Measurements from ENCODE around the gene KCTD8.

KCTD8 gene

DNA sequence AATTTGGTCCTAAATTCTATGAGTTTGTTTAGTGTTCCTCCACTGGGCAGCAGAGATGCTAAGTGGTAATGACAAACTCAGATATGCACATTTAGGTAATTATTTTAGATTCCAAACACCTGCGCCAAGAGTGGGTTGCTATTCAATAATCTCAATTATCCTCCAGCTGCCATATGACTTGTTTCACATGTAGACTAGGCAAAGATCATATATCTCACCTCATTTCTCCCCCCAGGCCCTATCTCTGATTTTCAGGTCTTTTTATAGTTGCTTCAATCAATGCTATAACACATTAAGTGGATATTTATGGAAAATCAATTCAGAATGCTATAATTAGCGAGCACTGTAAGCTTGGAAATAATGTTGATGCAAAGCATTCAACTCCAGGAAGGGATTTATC lies 217.6 kb downstream of the KCTD8 start:
- ChIA-PET POLR2A (ENCODE audit: low non-redundant PET) (no interaction called here), CTCF (no interaction called here)
- no peak for DNase-seq (ENCODE audit: low spot score)
- TF ChIP-seq, protein P1, sequence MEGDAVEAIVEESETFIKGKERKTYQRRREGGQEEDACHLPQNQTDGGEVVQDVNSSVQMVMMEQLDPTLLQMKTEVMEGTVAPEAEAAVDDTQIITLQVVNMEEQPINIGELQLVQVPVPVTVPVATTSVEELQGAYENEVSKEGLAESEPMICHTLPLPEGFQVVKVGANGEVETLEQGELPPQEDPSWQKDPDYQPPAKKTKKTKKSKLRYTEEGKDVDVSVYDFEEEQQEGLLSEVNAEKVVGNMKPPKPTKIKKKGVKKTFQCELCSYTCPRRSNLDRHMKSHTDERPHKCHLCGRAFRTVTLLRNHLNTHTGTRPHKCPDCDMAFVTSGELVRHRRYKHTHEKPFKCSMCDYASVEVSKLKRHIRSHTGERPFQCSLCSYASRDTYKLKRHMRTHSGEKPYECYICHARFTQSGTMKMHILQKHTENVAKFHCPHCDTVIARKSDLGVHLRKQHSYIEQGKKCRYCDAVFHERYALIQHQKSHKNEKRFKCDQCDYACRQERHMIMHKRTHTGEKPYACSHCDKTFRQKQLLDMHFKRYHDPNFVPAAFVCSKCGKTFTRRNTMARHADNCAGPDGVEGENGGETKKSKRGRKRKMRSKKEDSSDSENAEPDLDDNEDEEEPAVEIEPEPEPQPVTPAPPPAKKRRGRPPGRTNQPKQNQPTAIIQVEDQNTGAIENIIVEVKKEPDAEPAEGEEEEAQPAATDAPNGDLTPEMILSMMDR (conservative IDR thresholded peaks at IDR 0.05; ENCODE audit: low read depth) = no peak
- no peak overlapping the region for H3K27ac ChIP-seq

DNA sequence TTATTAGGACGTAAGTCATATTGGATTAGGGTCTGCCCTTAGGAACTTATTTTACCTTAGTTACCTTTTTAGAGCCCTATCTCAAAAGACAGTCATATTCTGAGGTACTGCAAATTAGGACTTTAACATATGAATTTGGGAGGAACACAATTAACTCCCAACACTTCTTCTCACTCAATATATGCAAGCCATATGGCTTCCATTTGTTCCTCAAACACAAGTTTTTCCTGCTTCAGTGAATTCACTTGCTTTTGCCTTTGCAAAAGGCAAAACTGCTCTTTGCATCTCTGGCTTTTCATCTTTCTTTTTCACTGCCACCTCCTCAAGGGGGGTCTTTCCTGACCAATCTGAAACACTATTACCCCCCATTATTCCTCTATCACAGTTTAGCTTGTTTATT lies 220.3 kb downstream of the KCTD8 start:
- ChIA-PET POLR2A (ENCODE audit: low non-redundant PET) (no interaction called here), CTCF (no interaction called here)
- TF ChIP-seq, protein P1 (conservative IDR thresholded peaks at IDR 0.05; ENCODE audit: low read depth) = no peak
- DNase-seq (ENCODE audit: low spot score) = no peak
- no peak overlapping the region for H3K27ac ChIP-seq

DNA sequence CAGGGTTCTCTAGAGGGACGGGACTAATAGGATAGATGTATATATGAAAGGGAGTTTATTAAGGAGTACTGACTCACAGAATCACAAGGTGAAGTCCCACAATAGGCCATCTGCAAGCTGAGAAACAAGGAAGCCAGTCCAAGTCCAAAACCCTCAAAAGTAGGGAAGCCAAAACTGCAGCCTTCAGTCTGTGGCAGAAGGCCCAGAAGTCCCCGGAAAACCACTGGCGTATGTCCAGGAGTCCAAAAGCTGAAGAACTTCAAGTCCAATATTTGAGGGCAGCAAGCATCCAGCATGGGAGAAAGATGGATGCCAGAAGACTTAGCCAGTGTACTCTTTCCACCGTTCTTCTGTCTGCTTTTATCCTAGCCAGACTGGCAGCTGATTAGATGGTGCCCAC lies 227.2 kb downstream of the KCTD8 start:
- POLR2A ChIA-PET (ENCODE audit: low non-redundant PET) = no interaction called here
- TF ChIP-seq, protein P1 (conservative IDR thresholded peaks at IDR 0.05; ENCODE audit: low read depth) = no peak
- CTCF ChIA-PET = interaction anchor here (0.6 kb wide), 1 partner anchor 35 kb away, joined by 3 read pairs; no protein-coding TSS in a partner anchor

DNA sequence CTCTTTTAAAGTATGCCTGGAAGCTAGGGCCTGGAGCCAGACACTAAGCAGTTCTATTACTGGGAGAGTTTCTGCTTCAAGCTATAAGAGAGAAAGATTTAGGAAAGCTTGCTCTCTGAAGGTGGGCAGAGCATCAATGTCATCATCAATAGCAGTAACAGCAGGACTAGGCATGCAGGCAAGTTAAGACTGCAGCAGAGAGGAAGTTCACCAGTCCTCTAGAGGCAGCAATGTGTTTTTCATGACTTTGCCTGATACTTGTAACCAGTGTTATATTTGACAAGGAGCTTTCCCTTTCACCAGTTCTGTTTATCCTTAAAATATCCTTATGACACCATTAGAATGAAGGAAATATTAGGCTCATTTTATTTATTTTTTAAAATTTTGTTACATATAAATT lies 237.9 kb downstream of the KCTD8 start:
- ChIA-PET POLR2A (ENCODE audit: low non-redundant PET) (no interaction called here), CTCF (interaction anchor here (0.8 kb wide), 1 partner anchor 61 kb away, joined by 3 read pairs; no protein-coding TSS in a partner anchor)
- DNase-seq (ENCODE audit: low spot score) = peak; percentile 4
- TF ChIP-seq, protein P1 (conservative IDR thresholded peaks at IDR 0.05; ENCODE audit: low read depth) = no peak
- no peak overlapping the region for H3K27ac ChIP-seq

More for the DNA sequence above, 227.2 kb downstream of the KCTD8 start:
- DNase-seq (ENCODE audit: low spot score) = no peak
- no peak overlapping the region for H3K27ac ChIP-seq

DNA sequence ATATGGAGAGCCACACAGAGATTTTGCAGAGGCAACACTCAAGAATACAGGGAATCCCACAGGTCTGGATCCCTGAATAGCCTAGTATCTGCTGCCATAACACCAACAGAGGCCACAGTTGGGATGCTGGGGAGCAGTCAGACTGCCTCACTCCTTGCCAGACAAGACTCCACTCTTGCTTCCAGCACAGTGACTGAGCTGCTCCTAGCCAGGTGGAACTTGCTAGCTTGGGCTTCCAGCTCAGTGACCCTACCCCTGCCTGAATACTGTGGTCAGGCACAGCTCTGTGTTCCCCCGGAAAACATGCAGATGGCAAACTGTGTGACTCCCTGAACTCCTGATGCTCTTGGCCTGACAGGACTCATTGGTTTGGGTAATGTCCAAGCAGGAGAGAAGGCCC lies 251.8 kb downstream of the KCTD8 start:
- no peak overlapping the region for H3K27ac ChIP-seq
- CTCF ChIA-PET = no interaction called here
- POLR2A ChIA-PET (ENCODE audit: low non-redundant PET) = no interaction called here
- DNase-seq (ENCODE audit: low spot score) = no peak
- TF ChIP-seq, protein P1 (conservative IDR thresholded peaks at IDR 0.05; ENCODE audit: low read depth) = no peak

DNA sequence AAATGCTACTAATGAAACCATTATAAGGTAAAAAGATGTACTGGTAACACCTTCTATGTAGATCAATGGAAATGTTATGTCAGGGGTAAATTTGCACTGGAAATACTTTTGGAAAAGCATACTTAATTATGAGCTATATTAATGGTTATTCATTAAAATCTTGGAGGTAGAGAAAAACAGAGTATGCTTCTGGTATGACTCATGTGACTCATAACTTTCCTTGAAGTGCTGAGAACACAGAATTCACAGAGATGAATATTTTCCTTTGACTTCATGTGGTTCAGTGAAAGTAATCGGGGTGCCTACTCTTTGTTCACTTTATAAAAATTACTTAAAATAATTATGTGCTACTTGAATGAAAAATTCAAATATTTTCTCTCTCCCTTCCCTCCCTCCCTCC lies 254.2 kb downstream of the KCTD8 start:
- ChIA-PET CTCF (no interaction called here), POLR2A (ENCODE audit: low non-redundant PET) (no interaction called here)
- no peak for DNase-seq (ENCODE audit: low spot score)
- H3K27ac ChIP-seq = no peak overlapping the region
- TF ChIP-seq, protein P1 (conservative IDR thresholded peaks at IDR 0.05; ENCODE audit: low read depth) = no peak

DNA sequence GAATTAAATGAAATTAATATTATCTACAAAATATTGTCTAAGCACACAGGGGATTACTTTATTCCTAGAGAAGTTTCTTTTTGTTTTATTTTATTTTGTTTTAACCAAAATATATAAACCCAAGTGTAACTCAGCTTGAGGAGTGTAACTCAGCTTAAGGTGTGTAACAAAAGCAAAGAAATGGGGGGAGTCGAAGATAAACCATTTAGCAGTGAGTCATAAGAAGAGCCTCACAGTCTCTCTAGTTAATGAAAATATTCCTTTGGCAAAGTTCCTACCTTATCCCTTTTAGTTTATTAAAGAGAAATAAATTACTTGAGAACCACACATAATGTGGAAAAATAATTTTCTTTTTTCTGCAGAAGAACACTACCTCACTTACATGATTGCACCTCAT lies 261.8 kb downstream of the KCTD8 start:
- no peak overlapping the region for H3K27ac ChIP-seq
- TF ChIP-seq, protein P1 (conservative IDR thresholded peaks at IDR 0.05; ENCODE audit: low read depth) = no peak
- no peak for DNase-seq (ENCODE audit: low spot score)
- POLR2A ChIA-PET (ENCODE audit: low non-redundant PET) = no interaction called here
- CTCF ChIA-PET = no interaction called here

Measured in RWPE1 (cell line).